Measurements from ENCODE around the gene JMJD8.

GRCh38 chr16:693766-694165 lies 9.6 kb upstream of the JMJD8 start:
- TF ChIP-seq CTCF (IDR thresholded peaks at IDR 0.05 in 8 of 11, conservative IDR thresholded peaks at IDR 0.05 in 3 of 11) (no peak), POLR2A (IDR thresholded peaks at IDR 0.05) (no peak), POLR2AphosphoS5 (IDR thresholded peaks at IDR 0.05) (peak in 1 of 3 donors; percentile 1)

Measured in spleen (tissue), 7 donors.